Adrenal gland (tissue), 5 donors: ENCODE data around the gene BACH2.

Source experiments
- POLR2A ChIP-seq, 2 donors: fragments of 450-650 bp; IDR thresholded peaks; one replicate each; pipeline ENCODE4 v1.6.1; 2017; ENCODE audit warnings: antibody characterized with exemption in 2 of 2, mild to moderate bottlenecking in 2 of 2, moderate library complexity in 1 of 2
- TF ChIP-seq, protein P1 (sequence below), 6 experiments: fragments of 450-650 bp in 4 of 6; fragments of 200-600 bp in 2 of 6; sonication (generic) in 1 of 6; IDR thresholded peaks; 1 replicate in 5 of 6; 2 replicates in 1 of 6; pipeline versions ENCODE4 v1.5.1 to v1.8.0; 2016 to 2021; ENCODE audit warnings: antibody characterized with exemption in 6 of 6, mild to moderate bottlenecking in 2 of 6, moderate library complexity in 1 of 6
- donor health status: DM: no; HTN: no; CAD: no.

DNA sequence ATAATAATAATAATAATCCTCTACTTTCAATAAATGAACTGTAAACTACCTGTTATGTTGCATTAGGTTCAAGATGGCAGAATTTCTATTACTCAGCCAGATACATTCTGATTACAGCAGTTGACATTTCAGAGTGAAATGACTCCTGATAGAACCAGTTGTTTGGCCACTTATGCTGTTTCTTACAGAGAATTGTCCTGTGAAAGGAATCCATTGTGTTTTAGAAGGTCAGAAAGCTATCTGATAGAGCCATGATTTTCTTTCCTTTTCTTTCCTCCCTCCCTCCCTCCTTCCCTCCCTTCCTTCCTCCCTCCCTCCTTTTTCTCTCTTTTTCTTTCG, 385.8 kb downstream of the BACH2 start:
- TF ChIP-seq POLR2A (IDR thresholded peaks at IDR 0.05) = no peak
- TF ChIP-seq, protein P1, sequence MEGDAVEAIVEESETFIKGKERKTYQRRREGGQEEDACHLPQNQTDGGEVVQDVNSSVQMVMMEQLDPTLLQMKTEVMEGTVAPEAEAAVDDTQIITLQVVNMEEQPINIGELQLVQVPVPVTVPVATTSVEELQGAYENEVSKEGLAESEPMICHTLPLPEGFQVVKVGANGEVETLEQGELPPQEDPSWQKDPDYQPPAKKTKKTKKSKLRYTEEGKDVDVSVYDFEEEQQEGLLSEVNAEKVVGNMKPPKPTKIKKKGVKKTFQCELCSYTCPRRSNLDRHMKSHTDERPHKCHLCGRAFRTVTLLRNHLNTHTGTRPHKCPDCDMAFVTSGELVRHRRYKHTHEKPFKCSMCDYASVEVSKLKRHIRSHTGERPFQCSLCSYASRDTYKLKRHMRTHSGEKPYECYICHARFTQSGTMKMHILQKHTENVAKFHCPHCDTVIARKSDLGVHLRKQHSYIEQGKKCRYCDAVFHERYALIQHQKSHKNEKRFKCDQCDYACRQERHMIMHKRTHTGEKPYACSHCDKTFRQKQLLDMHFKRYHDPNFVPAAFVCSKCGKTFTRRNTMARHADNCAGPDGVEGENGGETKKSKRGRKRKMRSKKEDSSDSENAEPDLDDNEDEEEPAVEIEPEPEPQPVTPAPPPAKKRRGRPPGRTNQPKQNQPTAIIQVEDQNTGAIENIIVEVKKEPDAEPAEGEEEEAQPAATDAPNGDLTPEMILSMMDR (IDR thresholded peaks at IDR 0.05) = no peak
